Stomach smooth muscle (tissue), 2 donors: ENCODE results near the gene ODF4.
A peak's percentile ranks its signal among the peaks of the same experiment; 100 is the strongest.
"Not testable (repeated sequence)": the region's sequence is repeated elsewhere in the genome, so short reads cannot be mapped to it uniquely, and the experiment has no call there.

Experiments used
- H3K27ac ChIP-seq: one replicate; pipeline ENCODE4 v1.7.0; 2013; ENCODE audit warnings: mild to moderate bottlenecking, low read length, inconsistent platforms
- H3K27me3 ChIP-seq, 2 donors: one replicate each; pipeline ENCODE4 v1.7.0; 2013; ENCODE audit warnings: low read length in 2 of 2; ENCODE audit not compliant: insufficient read depth in 2 of 2, control insufficient read depth in 1 of 2
- H3K36me3 ChIP-seq, 2 donors: one replicate each; pipeline ENCODE4 v1.7.0; 2013; ENCODE audit warnings: low read length in 2 of 2; ENCODE audit not compliant: control insufficient read depth in 2 of 2, insufficient read depth in 2 of 2
- H3K4me1 ChIP-seq: one replicate; pipeline ENCODE4 v1.7.0; 2013; ENCODE audit warnings: low read length; ENCODE audit not compliant: control insufficient read depth, insufficient read depth
- H3K4me3 ChIP-seq, 2 donors: one replicate each; pipeline ENCODE4 v1.7.0; 2013; ENCODE audit warnings: low read length in 2 of 2
- H3K9ac ChIP-seq, 2 donors: one replicate each; pipeline ENCODE4 v1.7.0; 2013; ENCODE audit warnings: low read length in 2 of 2, mild to moderate bottlenecking in 1 of 2
- H3K9me3 ChIP-seq, 2 donors: one replicate each; pipeline ENCODE4 v1.7.0; 2013; ENCODE audit warnings: low read length in 2 of 2; ENCODE audit not compliant: control insufficient read depth in 2 of 2
- donor health status: healthy.
- donor health status: Pancreatic carcinoma.

ODF4 gene

GRCh38 chr17:8368193-8368592 lies 28.6 kb downstream of the ODF4 start:
- H3K27ac ChIP-seq: no peak overlapping the region
- no peak overlapping the region for H3K9ac ChIP-seq
- H3K27me3 ChIP-seq: no peaks in the 10 kb centered on the region
- peaks cover 16 to 24% of the 10 kb centered on the region in 2 donors for H3K36me3 ChIP-seq
- H3K9me3 ChIP-seq: no peaks in the 10 kb centered on the region
- H3K4me3 ChIP-seq: no peak overlapping the region
- no peaks in the 10 kb centered on the region for H3K4me1 ChIP-seq

- no peaks in the 10 kb centered on the region for H3K4me1 ChIP-seq
- H3K27me3 ChIP-seq: no peaks in the 10 kb centered on the region
- peaks cover 13 to 24% of the 10 kb centered on the region in 2 donors for H3K36me3 ChIP-seq
- no peak overlapping the region for H3K27ac ChIP-seq
- no peaks in the 10 kb centered on the region for H3K9me3 ChIP-seq
- H3K4me3 ChIP-seq: no peak overlapping the region
- H3K9ac ChIP-seq: no peak overlapping the region
Measured at GRCh38 chr17:8369944-8370343, 30.3 kb downstream of the ODF4 start.

GRCh38 chr17:8371786-8372185 lies 32.1 kb downstream of the ODF4 start:
- H3K4me3 ChIP-seq: no peak overlapping the region
- H3K27me3 ChIP-seq: no peaks in the 10 kb centered on the region
- peaks cover 15% of the 10 kb centered on the region for H3K4me1 ChIP-seq
- no peaks in the 10 kb centered on the region for H3K9me3 ChIP-seq
- H3K27ac ChIP-seq: no peak overlapping the region
- H3K9ac ChIP-seq: no peak overlapping the region
- H3K36me3 ChIP-seq: peaks cover 10 to 23% of the 10 kb centered on the region in 2 donors

- Histone ChIP-seq H3K4me3 (no peak overlapping the region), H3K27ac (no peak overlapping the region), H3K9ac (no peak overlapping the region), H3K27me3 (no peaks in the 10 kb centered on the region), H3K4me1 (peaks cover 17% of the 10 kb centered on the region), H3K36me3 (peaks cover 14 to 23% of the 10 kb centered on the region in 2 donors), H3K9me3 (no peaks in the 10 kb centered on the region)
Measured at GRCh38 chr17:8372422-8372821, 32.8 kb downstream of the ODF4 start.

GRCh38 chr17:8373856-8374255 lies 34.2 kb downstream of the ODF4 start:
- H3K9me3 ChIP-seq, H3K9ac ChIP-seq, H3K27me3 ChIP-seq, H3K4me3 ChIP-seq, H3K27ac ChIP-seq: not testable (repeated sequence)
- peaks cover 21 to 27% of the 10 kb centered on the region in 2 donors for H3K36me3 ChIP-seq
- H3K4me1 ChIP-seq: peaks cover 17% of the 10 kb centered on the region

- Histone ChIP-seq H3K27ac (peak overlapping the region; percentile 81), H3K4me3 (peak overlapping the region; percentile 97 to 98), H3K4me1 (peaks cover 21% of the 10 kb centered on the region), H3K9me3 (no peaks in the 10 kb centered on the region), H3K9ac (peak overlapping the region; percentile 93 to 96), H3K27me3 (no peaks in the 10 kb centered on the region), H3K36me3 (peaks cover 28 to 29% of the 10 kb centered on the region in 2 donors)
Measured at GRCh38 chr17:8375738-8376259, 36.2 kb downstream of the ODF4 start.

GRCh38 chr17:8376271-8377067 lies 36.8 kb downstream of the ODF4 start, which contains the start of gene KRABD2:
Gene KRABD2, minus strand, starts transcription at chr17:8376704.
- H3K27ac ChIP-seq: peak within 1 kb of the TSS; percentile 81
- H3K36me3 ChIP-seq: peaks cover 29 to 35% of the 10 kb centered on the region in 2 donors
- peak within 1 kb of the TSS; percentile 93 to 96 for H3K9ac ChIP-seq
- H3K4me3 ChIP-seq: peak within 1 kb of the TSS; percentile 97 to 98
- H3K9me3 ChIP-seq: no peaks in the 10 kb centered on the region
- H3K27me3 ChIP-seq: no peaks in the 10 kb centered on the region
- peaks cover 28% of the 10 kb centered on the region for H3K4me1 ChIP-seq

GRCh38 chr17:8377422-8377821 lies 37.8 kb downstream of the ODF4 start:
- Histone ChIP-seq H3K27me3 (no peaks in the 10 kb centered on the region), H3K9ac (no peak overlapping the region), H3K36me3 (peaks cover 25 to 35% of the 10 kb centered on the region in 2 donors), H3K4me3 (no peak overlapping the region), H3K27ac (no peak overlapping the region), H3K9me3 (no peaks in the 10 kb centered on the region), H3K4me1 (peaks cover 35% of the 10 kb centered on the region)

GRCh38 chr17:8378117-8378516 lies 38.5 kb downstream of the ODF4 start:
- Histone ChIP-seq H3K36me3 (peaks cover 25 to 35% of the 10 kb centered on the region in 2 donors), H3K4me1 (peaks cover 35% of the 10 kb centered on the region)
- H3K9ac ChIP-seq, H3K27me3 ChIP-seq, H3K4me3 ChIP-seq, H3K27ac ChIP-seq, H3K9me3 ChIP-seq: not testable (repeated sequence)

- no peaks in the 10 kb centered on the region for H3K27me3 ChIP-seq
- no peak overlapping the region for H3K9ac ChIP-seq
- peaks cover 46% of the 10 kb centered on the region for H3K4me1 ChIP-seq
- H3K4me3 ChIP-seq: no peak overlapping the region
- peaks cover 25 to 35% of the 10 kb centered on the region in 2 donors for H3K36me3 ChIP-seq
- H3K27ac ChIP-seq: no peak overlapping the region
- H3K9me3 ChIP-seq: no peaks in the 10 kb centered on the region
Measured at GRCh38 chr17:8380049-8380448, 40.4 kb downstream of the ODF4 start.
